Right ventricle myocardium inferior (tissue), 1 donor: ENCODE measurements around the gene SMYD3. TPM values are rescaled to one million over a fixed set of nuclear protein-coding genes. Genes with fewer than 3 reads are reported as not detected.
"Not testable (repeated sequence)": the region's sequence is repeated elsewhere in the genome, so short reads cannot be mapped to it uniquely, and the experiment has no call there.

Source experiments
- ATAC-seq: fragments of 200-7000 bp; cut with Tn5 transposase; one replicate; pipeline ENCODE4 v1.9.1; 2020; ENCODE audit warnings: mild to moderate bottlenecking, moderate library complexity
- DNase-seq: peaks from one replicate; pipeline ENCODE4 v3.0.0; 2021; ENCODE audit errors: missing footprints
- intact Hi-C: fragments of 100-400 bp; cut with DNase I; formaldehyde crosslinking; loops from one replicate; pipeline ENCODE4 v1.11.0; 2022
- total RNA-seq: library from RNA; stranded (reverse); fragmentation: NEBNext Ultra II Directional; extraction: Animal tissue kit (Norgen Biotek cat#: 25700); gene quantifications from one replicate; pipeline ENCODE4 v1.2.1, GENCODE V29; 2021
- donor health status: DM: no; HTN: yes; CAD: no; lungs with severe emphysema.

SMYD3 gene
- total RNA-seq, 1 donor from 2014 or later: 8.8 TPM

DNA sequence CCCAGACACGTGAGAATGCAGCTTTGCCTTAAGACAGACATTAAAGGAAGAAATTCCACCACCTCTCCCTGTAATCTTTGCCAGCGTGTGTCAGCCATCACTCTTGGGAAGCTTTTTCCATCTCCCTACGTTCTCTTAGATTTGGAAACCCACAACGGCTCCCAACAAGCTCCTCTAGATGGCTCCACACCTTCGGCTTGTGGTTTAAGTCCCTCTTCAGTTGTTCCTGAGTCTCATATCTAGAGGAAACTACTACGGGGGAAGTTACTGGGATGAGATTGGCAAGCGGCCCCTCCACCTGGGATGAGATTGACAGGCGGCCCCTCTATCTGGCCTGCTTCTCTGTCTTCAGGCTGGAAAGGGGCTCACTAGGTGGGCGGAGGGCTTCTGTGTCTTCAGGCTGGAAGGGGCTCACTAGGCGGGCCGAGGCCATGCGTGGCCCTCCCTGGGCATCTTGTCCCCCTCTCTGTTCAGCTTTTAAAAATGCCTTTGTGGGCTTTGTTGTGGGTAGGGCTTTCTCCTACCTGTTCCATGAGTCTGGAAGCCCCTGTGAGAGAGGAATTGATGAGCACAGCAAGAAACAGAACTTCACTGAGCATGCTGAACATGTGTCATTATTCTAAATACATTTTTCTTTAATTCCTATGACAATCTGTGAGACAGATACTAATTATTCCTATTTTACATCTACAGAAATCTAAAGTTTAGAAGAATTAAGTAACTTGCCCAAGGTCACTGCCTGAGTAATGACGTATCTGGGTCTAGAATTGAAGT, 681.8 kb downstream of the SMYD3 start:
- ATAC-seq (no peak), DNase-seq (no peak)
- intact Hi-C loops: no loop called here

- no peak for ATAC-seq
- intact Hi-C loops: no loop called here
- DNase-seq: no peak
These were observed 683.5 kb downstream of the SMYD3 start for GRCh38 chr1:245823408-245824147.

DNA sequence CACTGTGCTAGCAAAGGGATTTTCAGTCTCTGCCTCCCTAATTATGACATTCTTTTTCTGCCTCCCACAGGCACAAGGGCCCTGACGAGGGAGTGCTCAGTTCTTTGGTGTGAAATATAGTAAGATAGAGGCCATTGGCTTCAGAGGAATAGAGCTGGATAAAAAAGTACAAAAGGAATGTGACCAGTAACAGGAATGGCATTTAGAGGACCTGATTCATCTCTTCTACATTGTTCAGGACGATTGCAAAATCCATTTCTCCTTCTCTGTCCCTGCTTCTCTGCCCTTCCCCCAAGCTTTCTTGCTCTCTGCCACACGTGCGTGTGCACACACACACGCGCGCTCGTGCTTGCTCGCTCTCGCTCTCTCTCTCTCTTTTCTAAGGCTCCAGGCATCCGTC, 684.1 kb downstream of the SMYD3 start:
- intact Hi-C loops: no loop called here
- ATAC-seq (no peak), DNase-seq (no peak)

- intact Hi-C loops, DNase-seq, ATAC-seq: not testable (repeated sequence)
These were observed 688.7 kb downstream of the SMYD3 start for GRCh38 chr1:245818363-245818762.

GRCh38 chr1:245816496-245816895, 690.6 kb downstream of the SMYD3 start:
- intact Hi-C loops, DNase-seq, ATAC-seq: not testable (repeated sequence)

- intact Hi-C loops: no loop called here
- no peak for ATAC-seq
- no peak for DNase-seq
These were observed 692.4 kb downstream of the SMYD3 start for GRCh38 chr1:245814651-245815050.

- ATAC-seq (no peak), DNase-seq (no peak)
- intact Hi-C loops: no loop called here
These were observed 694.8 kb downstream of the SMYD3 start for GRCh38 chr1:245812278-245812677.

DNA sequence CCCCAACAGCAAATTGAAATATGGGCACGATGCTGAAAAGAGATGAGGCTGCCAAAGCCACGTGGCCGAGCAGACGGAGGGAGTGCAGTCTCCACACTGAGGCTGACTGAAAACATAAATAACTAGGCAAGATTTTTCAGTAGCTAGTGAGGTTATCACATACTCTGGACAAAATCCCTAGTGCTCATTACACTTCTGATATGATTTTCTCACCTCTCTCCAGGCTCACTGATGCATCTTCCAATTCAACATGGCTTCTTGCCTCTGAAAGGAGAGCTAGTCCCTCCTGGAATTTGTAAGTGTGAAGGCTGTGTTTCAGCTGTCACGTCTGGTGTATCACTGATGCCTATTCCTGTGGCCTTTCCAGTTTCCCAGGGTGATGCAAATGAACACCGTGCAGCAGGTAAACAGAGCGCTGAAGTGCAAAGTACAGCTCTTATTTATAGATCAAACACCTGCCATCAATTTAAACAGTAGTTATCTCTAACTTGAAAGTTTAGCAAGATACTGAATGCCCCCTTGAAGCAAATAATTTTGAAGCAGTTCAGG, 696.2 kb downstream of the SMYD3 start:
- ATAC-seq: no peak
- no peak for DNase-seq
- intact Hi-C loops: no loop called here

GRCh38 chr1:245810181-245810769, 696.8 kb downstream of the SMYD3 start:
- intact Hi-C loops: no loop called here
- no peak for ATAC-seq

GRCh38 chr1:245809361-245809760, 697.7 kb downstream of the SMYD3 start:
- intact Hi-C loops: loop anchor here (10.0 kb wide), 1 partner anchor 655 kb away; the partner anchor contains the start of gene KIF26B
- DNase-seq (no peak), ATAC-seq (no peak)

More at GRCh38 chr1:245810181-245810769, 696.8 kb downstream of the SMYD3 start:
- DNase-seq: no peak

DNA sequence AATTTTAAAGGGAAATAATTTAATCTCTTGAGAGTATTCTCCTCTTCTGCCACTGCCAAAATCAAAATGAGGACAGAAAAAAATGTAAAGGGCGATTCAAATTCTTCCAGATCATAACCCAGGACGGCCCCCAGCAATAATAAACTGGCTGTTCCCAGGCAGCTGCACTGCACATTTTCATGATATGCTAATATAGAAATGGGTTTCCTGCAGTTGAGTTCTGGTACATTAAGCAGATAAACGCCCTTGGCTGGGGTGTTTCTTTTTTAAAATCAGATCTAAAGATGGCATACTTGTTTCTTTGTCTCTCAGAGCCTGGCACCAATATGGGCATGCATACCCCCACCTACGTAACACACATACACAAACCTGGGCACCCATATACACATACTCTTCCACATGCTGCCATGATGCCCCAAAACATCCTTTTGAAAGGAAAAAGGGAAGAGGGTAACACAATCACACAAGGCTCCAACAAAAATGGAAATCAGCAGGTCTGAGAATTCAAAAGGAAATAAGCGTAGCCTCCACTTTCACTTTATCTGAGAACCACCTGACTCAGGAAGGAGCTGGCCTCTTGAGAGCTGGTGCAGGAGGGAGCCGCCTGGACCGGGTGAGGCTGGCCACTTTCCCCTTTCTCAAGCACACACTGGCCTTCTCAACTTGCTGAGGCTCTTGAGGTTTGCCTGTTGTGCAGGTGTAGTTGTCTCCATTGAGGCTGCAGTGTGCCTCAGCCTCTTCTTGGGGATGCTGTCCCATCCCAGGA, 698.9 kb downstream of the SMYD3 start:
- intact Hi-C loops: loop anchor here (10.0 kb wide), 1 partner anchor 653 kb away; the partner anchor contains the start of gene KIF26B
- no peak for ATAC-seq

GRCh38 chr1:245807306-245807705, 699.8 kb downstream of the SMYD3 start:
- no peak for DNase-seq
- intact Hi-C loops: loop anchor here (10.0 kb wide), 1 partner anchor 653 kb away; the partner anchor contains the start of gene KIF26B
- ATAC-seq: no peak

More for the DNA sequence above, 698.9 kb downstream of the SMYD3 start:
- DNase-seq: no peak

GRCh38 chr1:245805532-245805931, 701.5 kb downstream of the SMYD3 start:
- DNase-seq (no peak), ATAC-seq (no peak)
- intact Hi-C loops: loop anchor here (10.0 kb wide), 1 partner anchor 651 kb away; the partner anchor contains the start of gene KIF26B

DNA sequence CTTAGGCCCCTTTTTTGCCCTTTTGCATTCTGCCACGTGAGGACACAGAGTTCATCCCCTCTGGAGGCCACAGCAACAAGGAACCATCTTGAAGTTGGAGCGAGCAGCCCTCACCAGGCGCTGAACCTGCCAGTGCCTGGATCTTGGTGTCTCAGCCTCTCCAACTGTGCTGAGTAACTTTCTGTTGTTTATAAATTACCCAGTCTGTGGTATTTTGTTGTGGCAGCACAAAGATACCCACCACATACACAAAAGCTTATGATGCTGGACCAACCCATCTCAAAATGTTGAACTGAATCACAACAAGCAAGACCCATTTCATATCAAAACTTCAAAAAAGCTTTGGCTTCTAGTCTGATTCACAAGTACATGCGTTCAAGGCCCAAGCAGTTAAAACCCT, 702.4 kb downstream of the SMYD3 start:
- no peak for ATAC-seq
- intact Hi-C loops: loop anchor here (10.0 kb wide), 1 partner anchor 650 kb away; the partner anchor contains the start of gene KIF26B
- DNase-seq: no peak

DNA sequence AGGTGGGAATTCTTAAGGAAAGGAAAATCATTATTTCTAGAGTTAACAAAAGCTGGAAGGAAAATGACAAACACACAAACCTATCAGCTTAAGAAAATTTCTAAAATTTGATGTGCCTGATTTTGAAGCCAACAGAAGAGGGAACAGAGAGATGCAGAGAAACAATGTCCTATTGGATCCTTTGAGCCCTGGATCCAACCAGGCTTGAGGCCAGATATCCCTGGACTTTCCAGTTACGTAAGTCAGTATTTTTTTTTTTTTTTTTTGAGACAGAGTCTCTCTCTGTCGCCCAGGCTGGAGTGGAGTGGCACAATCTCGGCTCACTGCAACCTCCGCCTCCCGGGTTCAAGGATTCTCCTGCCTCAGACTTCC, 703.4 kb downstream of the SMYD3 start:
- DNase-seq (no peak), ATAC-seq (no peak)
- intact Hi-C loops: loop anchor here (10.0 kb wide), 1 partner anchor 649 kb away; the partner anchor contains the start of gene KIF26B

DNA sequence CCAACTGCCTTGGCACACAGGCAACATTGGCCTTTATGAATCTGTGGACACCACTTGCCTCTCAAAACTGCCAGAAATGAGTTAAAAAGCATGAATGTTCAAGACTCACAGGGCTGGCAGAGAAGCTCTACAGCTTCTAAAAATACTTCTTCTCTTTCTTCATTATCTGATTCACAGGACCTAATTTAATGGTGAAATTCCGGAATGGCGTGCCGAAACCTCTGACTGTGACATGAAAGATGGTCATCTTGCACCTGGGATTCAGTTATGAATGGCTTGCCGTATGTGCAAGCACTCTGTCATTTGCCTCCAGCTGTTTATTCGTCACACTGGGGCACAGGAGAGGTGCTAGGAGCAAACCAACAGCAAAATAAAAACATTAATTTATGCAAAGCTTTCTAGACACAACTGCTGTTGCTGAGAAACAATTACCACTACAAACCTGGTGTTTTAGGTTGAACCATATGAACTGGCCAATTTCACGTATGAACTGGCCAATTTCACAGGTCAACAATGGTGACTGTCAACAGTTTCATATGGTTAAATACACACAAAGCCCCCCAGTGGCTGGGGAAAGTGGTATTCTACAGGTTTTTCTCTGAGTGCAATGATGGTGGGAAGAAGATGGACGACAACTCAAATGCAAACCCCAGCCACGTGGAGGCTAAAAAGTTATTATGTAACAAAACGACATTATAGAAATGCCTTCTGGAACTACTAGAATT, 704.0 kb downstream of the SMYD3 start:
- no peak for DNase-seq
- no peak for ATAC-seq
- intact Hi-C loops: loop anchor here (10.0 kb wide), 1 partner anchor 648 kb away; the partner anchor contains the start of gene KIF26B

GRCh38 chr1:245800901-245801605, 706.0 kb downstream of the SMYD3 start:
- ATAC-seq: no peak
- DNase-seq: no peak
- intact Hi-C loops: loop anchor here (10.0 kb wide), 1 partner anchor 646 kb away; the partner anchor contains the start of gene KIF26B
